GM23338 (cell line): ENCODE results near the gene AFAP1L2. TPM values are rescaled to one million over a fixed set of nuclear protein-coding genes. Genes with fewer than 3 reads are reported as not detected.

Experiments used
- ATAC-seq: fragments of 200-7000 bp; cut with Tn5 transposase; 3 replicates; pipeline ENCODE4 v1.9.1; 2020
- DNase-seq: peaks from one replicate; pipeline ENCODE4 v3.0.0-alpha.2; 2015; ENCODE audit warnings: low spot score
- H2AFZ ChIP-seq: fragments of 200-600 bp; sonication (generic); 2 replicates; pipeline ENCODE4 v1.8.0; 2016; ENCODE audit warnings: antibody characterized with exemption, mild to moderate bottlenecking, moderate library complexity
- H3F3A ChIP-seq: fragments of 200-600 bp; sonication (generic); replicated peaks from 2 replicates; pipeline ENCODE4 v1.8.0; 2017; ENCODE audit warnings: antibody characterized with exemption, mixed run types, low read depth
- H3K27ac ChIP-seq: fragments of 200-600 bp; sonication (generic); 2 replicates; pipeline ENCODE4 v1.6.1; 2016; ENCODE audit warnings: low read depth
- H3K27me3 ChIP-seq: fragments of 200-600 bp; sonication (generic); 2 replicates; pipeline ENCODE4 v1.8.0; 2016; ENCODE audit warnings: mild to moderate bottlenecking, mixed run types, moderate library complexity; ENCODE audit not compliant: insufficient read depth
- H3K36me3 ChIP-seq: fragments of 200-600 bp; sonication (generic); 2 replicates; pipeline ENCODE4 v1.8.0; 2016; ENCODE audit warnings: mild to moderate bottlenecking; ENCODE audit not compliant: insufficient read depth
- H3K4me1 ChIP-seq: fragments of 200-600 bp; sonication (generic); 2 replicates; pipeline ENCODE4 v1.8.0; 2016; ENCODE audit warnings: mild to moderate bottlenecking, moderate library complexity; ENCODE audit not compliant: insufficient read depth
- H3K4me2 ChIP-seq: fragments of 200-600 bp; sonication (generic); 2 replicates; pipeline ENCODE4 v1.7.1; 2017; ENCODE audit warnings: mixed run types
- H3K4me3 ChIP-seq: fragments of 200-600 bp; sonication (generic); 2 replicates; pipeline ENCODE4 v1.6.1; 2016; ENCODE audit warnings: mixed run types
- H3K79me2 ChIP-seq: fragments of 200-600 bp; sonication (generic); replicated peaks from 2 replicates; pipeline ENCODE4 v1.8.0; 2017; ENCODE audit warnings: mild to moderate bottlenecking; ENCODE audit not compliant: insufficient read depth
- H3K9me2 ChIP-seq: fragments of 200-600 bp; sonication (generic); 2 replicates; pipeline ENCODE4 v1.8.0; 2017; ENCODE audit not compliant: insufficient read depth
- H4K20me1 ChIP-seq: fragments of 200-600 bp; sonication (generic); replicated peaks from 2 replicates; pipeline ENCODE4 v1.8.0; 2017; ENCODE audit warnings: mild to moderate bottlenecking; ENCODE audit not compliant: insufficient read depth
- H3K27ac Mint-ChIP-seq: 2 replicates; pipeline ENCODE4 v1.8.0; 2020; ENCODE audit warnings: inconsistent platforms, mild to moderate bottlenecking, moderate library complexity, mixed read lengths
- H3K27me3 Mint-ChIP-seq: 3 replicates; pipeline ENCODE4 v1.8.0; 2022; ENCODE audit warnings: low read depth, mild to moderate bottlenecking, moderate library complexity, mixed read lengths, inconsistent platforms; ENCODE audit not compliant: insufficient read depth, poor library complexity
- H3K36me3 Mint-ChIP-seq: 3 replicates; pipeline ENCODE4 v1.8.0; 2021; ENCODE audit warnings: low read depth, mild to moderate bottlenecking, inconsistent platforms, moderate library complexity, mixed read lengths
- H3K4me1 Mint-ChIP-seq: 3 replicates; pipeline ENCODE4 v1.8.0; 2020; ENCODE audit warnings: mild to moderate bottlenecking, inconsistent platforms, mixed read lengths
- H3K4me3 Mint-ChIP-seq: 3 replicates; pipeline ENCODE4 v1.8.0; 2021; ENCODE audit warnings: moderate library complexity, mild to moderate bottlenecking, inconsistent platforms, mixed read lengths
- H3K9me3 Mint-ChIP-seq: 3 replicates; pipeline ENCODE4 v1.8.0; 2020; ENCODE audit warnings: moderate library complexity, mild to moderate bottlenecking, inconsistent platforms, mixed read lengths
- CREB1 ChIP-seq: fragments of 250-450 bp; sonication (Bioruptor Pico); IDR thresholded peaks from 2 replicates; pipeline ENCODE4 v1.5.0; 2020; ENCODE audit warnings: low read depth, mild to moderate bottlenecking, moderate library complexity
- EZH2phosphoT487 ChIP-seq: fragments of 200-600 bp; sonication (generic); IDR thresholded peaks from one replicate; pipeline ENCODE4 v1.8.1; 2018; ENCODE audit warnings: antibody characterized with exemption; ENCODE audit not compliant: unreplicated experiment
- JUNB ChIP-seq: IDR thresholded peaks from one replicate; pipeline ENCODE4 v1.6.1; 2016; ENCODE audit warnings: antibody characterized with exemption; ENCODE audit not compliant: unreplicated experiment
- NANOG ChIP-seq: IDR thresholded peaks from 2 replicates; pipeline ENCODE4 v1.6.1; 2016; ENCODE audit warnings: antibody characterized with exemption, borderline replicate concordance
- POLR2AphosphoS5 ChIP-seq: IDR thresholded peaks from 2 replicates; pipeline ENCODE4 v1.6.1; 2016; ENCODE audit warnings: antibody characterized with exemption, low read depth
- STAT1 ChIP-seq: IDR thresholded peaks from one replicate; pipeline ENCODE4 v1.6.1; 2016; ENCODE audit warnings: antibody characterized with exemption; ENCODE audit not compliant: unreplicated experiment
- ZNF114 ChIP-seq: fragments of 250-450 bp; sonication (Bioruptor Pico); IDR thresholded peaks from 2 replicates; pipeline ENCODE4 v1.5.0; 2020; ENCODE audit warnings: mild to moderate bottlenecking, moderate library complexity
- ZNF331 ChIP-seq: fragments of 250-450 bp; sonication (Bioruptor Pico); IDR thresholded peaks from 2 replicates; pipeline ENCODE4 v1.5.0; 2020; ENCODE audit warnings: low read depth, mild to moderate bottlenecking, moderate library complexity
- polyA plus RNA-seq: library from polyadenylated mRNA; unstranded; fragments of >200 nt; fragmentation: Nextera tagmentation; extraction: Ambion mirVana; gene quantifications from 2 replicates; pipeline ENCODE4 v1.2.1, GENCODE V29; 2016
- total RNA-seq: library from RNA; depleted of rRNA; stranded (reverse); fragments of >200 nt; shearing (Covaris generic); gene quantifications from 2 replicates; pipeline ENCODE4 v1.2.3, GENCODE V29; 2014
- TF ChIP-seq, protein P1 (sequence below), 2 experiments: fragments of 200-600 bp in 1 of 2; sonication (generic) in 1 of 2; conservative IDR thresholded peaks; 2 replicates each; pipeline versions ENCODE4 v1.5.1 to v1.6.1; 2016 to 2017; ENCODE audit warnings: antibody characterized with exemption in 2 of 2, low read depth in 2 of 2, mild to moderate bottlenecking in 2 of 2, moderate library complexity in 1 of 2
- TF ChIP-seq, protein P2 (sequence below): IDR thresholded peaks from one replicate; pipeline ENCODE4 v1.6.1; 2018; ENCODE audit warnings: antibody characterized with exemption; ENCODE audit not compliant: unreplicated experiment

Gene AFAP1L2
- total and polyA plus RNA-seq, 2 experiments from 2014 or later: 2.3 to 6.5 TPM

DNA sequence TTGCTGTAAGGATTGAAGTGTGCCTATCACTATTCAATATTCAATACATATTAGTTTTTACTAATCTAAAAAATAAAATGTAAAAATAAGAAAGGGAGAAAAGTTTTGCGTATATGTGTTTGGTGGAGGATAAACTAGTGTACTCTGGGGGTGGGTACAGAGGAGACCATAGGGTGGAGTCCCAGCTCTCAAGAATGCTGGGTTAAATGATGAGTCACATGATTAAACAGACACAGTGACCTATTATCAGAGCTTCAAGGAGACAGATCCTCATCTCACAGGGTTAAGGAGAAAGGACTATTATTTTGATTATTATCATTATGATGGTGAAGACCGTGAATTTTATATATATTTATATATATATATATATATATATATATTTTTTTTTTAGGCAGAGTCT, 77.5 kb downstream of the AFAP1L2 start (continued):
- TF ChIP-seq, protein P1, sequence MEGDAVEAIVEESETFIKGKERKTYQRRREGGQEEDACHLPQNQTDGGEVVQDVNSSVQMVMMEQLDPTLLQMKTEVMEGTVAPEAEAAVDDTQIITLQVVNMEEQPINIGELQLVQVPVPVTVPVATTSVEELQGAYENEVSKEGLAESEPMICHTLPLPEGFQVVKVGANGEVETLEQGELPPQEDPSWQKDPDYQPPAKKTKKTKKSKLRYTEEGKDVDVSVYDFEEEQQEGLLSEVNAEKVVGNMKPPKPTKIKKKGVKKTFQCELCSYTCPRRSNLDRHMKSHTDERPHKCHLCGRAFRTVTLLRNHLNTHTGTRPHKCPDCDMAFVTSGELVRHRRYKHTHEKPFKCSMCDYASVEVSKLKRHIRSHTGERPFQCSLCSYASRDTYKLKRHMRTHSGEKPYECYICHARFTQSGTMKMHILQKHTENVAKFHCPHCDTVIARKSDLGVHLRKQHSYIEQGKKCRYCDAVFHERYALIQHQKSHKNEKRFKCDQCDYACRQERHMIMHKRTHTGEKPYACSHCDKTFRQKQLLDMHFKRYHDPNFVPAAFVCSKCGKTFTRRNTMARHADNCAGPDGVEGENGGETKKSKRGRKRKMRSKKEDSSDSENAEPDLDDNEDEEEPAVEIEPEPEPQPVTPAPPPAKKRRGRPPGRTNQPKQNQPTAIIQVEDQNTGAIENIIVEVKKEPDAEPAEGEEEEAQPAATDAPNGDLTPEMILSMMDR (conservative IDR thresholded peaks at IDR 0.05; ENCODE audit: low read depth in 2 of 2): no peak
- TF ChIP-seq ZNF331 (CRISPR knock-in tag): no peak

DNA sequence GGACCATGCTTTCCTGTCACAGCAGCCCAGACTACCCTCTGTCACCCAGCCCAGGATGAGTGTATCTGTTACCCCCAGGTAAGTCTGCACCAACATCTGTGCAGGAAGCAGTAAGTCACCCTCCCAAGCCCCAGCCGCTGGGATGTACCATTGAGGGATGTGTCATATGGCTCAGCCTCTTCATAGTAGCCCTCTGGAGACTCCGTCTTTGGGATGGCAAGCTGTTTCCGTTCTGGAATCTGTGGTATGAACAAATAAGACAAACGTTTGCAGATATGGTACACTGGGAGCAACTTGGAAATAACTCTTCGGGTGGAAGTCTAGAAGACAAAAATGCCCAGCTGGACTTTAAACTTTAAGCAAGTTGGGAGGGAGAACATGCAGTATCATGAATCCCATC, 81.3 kb downstream of the AFAP1L2 start:
- Histone ChIP-seq H3K9me2 (no peaks in the 10 kb centered on the region), H3K27me3 (no peaks in the 10 kb centered on the region), H3K4me1 (0 out of 2 replicates have a peak, but pooled peaks cover 8% of the 10 kb centered on the region), H3K79me2 (no peaks in the 10 kb centered on the region), H3F3A (no peaks in the 10 kb centered on the region), H3K4me2 (no peak overlapping the region), H4K20me1 (no peaks in the 10 kb centered on the region), H3K36me3 (no peaks in the 10 kb centered on the region), H3K4me3 (no peak overlapping the region), H3K27ac (no peak overlapping the region), H2AFZ (no peak overlapping the region)
- Mint-ChIP-seq H3K27ac (no peak overlapping the region), H3K9me3 (no peaks in the 10 kb centered on the region), H3K4me3 (no peak overlapping the region), H3K36me3 (no peaks in the 10 kb centered on the region), H3K27me3 (peaks cover 4% of the 10 kb centered on the region), H3K4me1 (peaks cover 8% of the 10 kb centered on the region)
- DNase-seq (no peak), ATAC-seq (no peak)
- no peak for TF ChIP-seq STAT1

DNA sequence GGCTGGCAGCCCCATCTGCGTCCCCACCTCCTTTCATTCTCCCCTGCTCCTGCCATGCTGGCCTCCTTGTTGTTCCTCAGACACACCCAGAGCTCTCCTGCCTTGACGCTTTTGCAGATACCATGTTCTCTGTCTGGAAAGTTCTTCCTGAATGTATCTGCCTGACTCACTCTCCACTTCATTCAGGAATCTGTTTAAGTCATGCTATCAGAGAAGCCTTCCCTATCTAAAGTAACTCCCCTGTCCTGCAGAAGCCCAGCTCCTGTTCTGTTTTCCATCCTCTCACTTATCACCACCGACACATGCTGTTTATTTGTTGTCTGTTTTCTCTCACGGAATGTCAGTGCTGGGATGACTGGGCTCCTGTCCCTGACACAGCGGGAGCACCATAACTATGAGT, 82.0 kb downstream of the AFAP1L2 start:
- no peak overlapping the region for H2AFZ ChIP-seq
- DNase-seq (no peak), ATAC-seq (no peak)
- no peaks in the 10 kb centered on the region for H4K20me1 ChIP-seq
- H3K36me3 ChIP-seq: no peaks in the 10 kb centered on the region
- no peak overlapping the region for H3K4me3 Mint-ChIP-seq
- no peak overlapping the region for H3K27ac ChIP-seq
- H3K4me2 ChIP-seq: no peak overlapping the region
- 0 out of 2 replicates have a peak, but pooled peaks cover 8% of the 10 kb centered on the region for H3K4me1 ChIP-seq
- no peaks in the 10 kb centered on the region for H3K79me2 ChIP-seq
- no peaks in the 10 kb centered on the region for H3K9me2 ChIP-seq
- H3K4me1 Mint-ChIP-seq: peaks cover 8% of the 10 kb centered on the region
- H3K36me3 Mint-ChIP-seq: no peaks in the 10 kb centered on the region
- no peaks in the 10 kb centered on the region for H3K27me3 ChIP-seq
- TF ChIP-seq ZNF114 (CRISPR knock-in tag) (no peak), NANOG (no peak), ZNF331 (CRISPR knock-in tag) (no peak), JUNB (no peak), POLR2AphosphoS5 (no peak), CREB1 (no peak), EZH2phosphoT487 (no peak)
- TF ChIP-seq, protein P2, sequence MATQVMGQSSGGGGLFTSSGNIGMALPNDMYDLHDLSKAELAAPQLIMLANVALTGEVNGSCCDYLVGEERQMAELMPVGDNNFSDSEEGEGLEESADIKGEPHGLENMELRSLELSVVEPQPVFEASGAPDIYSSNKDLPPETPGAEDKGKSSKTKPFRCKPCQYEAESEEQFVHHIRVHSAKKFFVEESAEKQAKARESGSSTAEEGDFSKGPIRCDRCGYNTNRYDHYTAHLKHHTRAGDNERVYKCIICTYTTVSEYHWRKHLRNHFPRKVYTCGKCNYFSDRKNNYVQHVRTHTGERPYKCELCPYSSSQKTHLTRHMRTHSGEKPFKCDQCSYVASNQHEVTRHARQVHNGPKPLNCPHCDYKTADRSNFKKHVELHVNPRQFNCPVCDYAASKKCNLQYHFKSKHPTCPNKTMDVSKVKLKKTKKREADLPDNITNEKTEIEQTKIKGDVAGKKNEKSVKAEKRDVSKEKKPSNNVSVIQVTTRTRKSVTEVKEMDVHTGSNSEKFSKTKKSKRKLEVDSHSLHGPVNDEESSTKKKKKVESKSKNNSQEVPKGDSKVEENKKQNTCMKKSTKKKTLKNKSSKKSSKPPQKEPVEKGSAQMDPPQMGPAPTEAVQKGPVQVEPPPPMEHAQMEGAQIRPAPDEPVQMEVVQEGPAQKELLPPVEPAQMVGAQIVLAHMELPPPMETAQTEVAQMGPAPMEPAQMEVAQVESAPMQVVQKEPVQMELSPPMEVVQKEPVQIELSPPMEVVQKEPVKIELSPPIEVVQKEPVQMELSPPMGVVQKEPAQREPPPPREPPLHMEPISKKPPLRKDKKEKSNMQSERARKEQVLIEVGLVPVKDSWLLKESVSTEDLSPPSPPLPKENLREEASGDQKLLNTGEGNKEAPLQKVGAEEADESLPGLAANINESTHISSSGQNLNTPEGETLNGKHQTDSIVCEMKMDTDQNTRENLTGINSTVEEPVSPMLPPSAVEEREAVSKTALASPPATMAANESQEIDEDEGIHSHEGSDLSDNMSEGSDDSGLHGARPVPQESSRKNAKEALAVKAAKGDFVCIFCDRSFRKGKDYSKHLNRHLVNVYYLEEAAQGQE: no peak
- no peak overlapping the region for H3K4me3 ChIP-seq
- H3K27ac Mint-ChIP-seq: no peak overlapping the region
- H3K9me3 Mint-ChIP-seq: no peaks in the 10 kb centered on the region
- peaks cover 4% of the 10 kb centered on the region for H3K27me3 Mint-ChIP-seq
- no peaks in the 10 kb centered on the region for H3F3A ChIP-seq
